Left ventricle myocardium inferior (tissue), 1 donor: ENCODE results near the gene MARK3. TPM values are rescaled to one million over a fixed set of nuclear protein-coding genes. Genes with fewer than 3 reads are reported as not detected.
A peak's percentile ranks its signal among the peaks of the same experiment; 100 is the strongest.

Experiments
- DNase-seq: peaks from one replicate; pipeline ENCODE4 v3.0.0-alpha.2; 2020
- H3K27ac ChIP-seq: fragments of 200-600 bp; replicated peaks from 2 replicates; pipeline ENCODE4 v1.8.0; 2021
- H3K27me3 ChIP-seq: fragments of 200-600 bp; 2 replicates; pipeline ENCODE4 v1.8.0; 2021; ENCODE audit warnings: low read depth
- H3K36me3 ChIP-seq: fragments of 200-600 bp; 2 replicates; pipeline ENCODE4 v1.8.0; 2021
- H3K4me1 ChIP-seq: fragments of 200-600 bp; 2 replicates; pipeline ENCODE4 v1.8.0; 2021
- H3K4me3 ChIP-seq: fragments of 200-600 bp; 2 replicates; pipeline ENCODE4 v1.8.0; 2021; ENCODE audit warnings: mild to moderate bottlenecking, moderate library complexity
- H3K9me3 ChIP-seq: fragments of 200-600 bp; replicated peaks from 2 replicates; pipeline ENCODE4 v1.8.0; 2021
- CTCF ChIP-seq: fragments of 200-600 bp; IDR thresholded peaks from 2 replicates; pipeline ENCODE4 v1.8.0; 2021; ENCODE audit warnings: antibody characterized with exemption, mild to moderate bottlenecking, borderline replicate concordance
- intact Hi-C: fragments of 100-400 bp; cut with micrococcal nuclease; formaldehyde crosslinking; loops from one replicate; pipeline ENCODE4 v1.11.0; 2022
- total RNA-seq: library from RNA; stranded (reverse); fragmentation: NEBNext Ultra II Directional; extraction: Animal tissue kit (Norgen Biotek cat#: 25700); gene quantifications from one replicate; pipeline ENCODE4 v1.2.1, GENCODE V29; 2021
- donor health status: DM: no; HTN: yes; CAD: no; lungs with severe emphysema.

Gene MARK3
- total RNA-seq, 1 donor from 2014 or later: 103 TPM

- no peaks in the 10 kb centered on the region for H3K27me3 ChIP-seq
- peaks cover 85% of the 10 kb centered on the region for H3K4me1 ChIP-seq
- H3K9me3 ChIP-seq: no peaks in the 10 kb centered on the region
- no peak overlapping the region for H3K4me3 ChIP-seq
- H3K27ac ChIP-seq: peak overlapping the region; percentile 31
- intact Hi-C loops: loop anchor here (10.0 kb wide), 1 partner anchor 51 kb away; no protein-coding TSS in a partner anchor
- DNase-seq: no peak
- no peak for TF ChIP-seq CTCF
- H3K36me3 ChIP-seq: peaks cover 5% of the 10 kb centered on the region
Measured at GRCh38 chr14:103445806-103446205, 60.6 kb downstream of the MARK3 start.

DNA sequence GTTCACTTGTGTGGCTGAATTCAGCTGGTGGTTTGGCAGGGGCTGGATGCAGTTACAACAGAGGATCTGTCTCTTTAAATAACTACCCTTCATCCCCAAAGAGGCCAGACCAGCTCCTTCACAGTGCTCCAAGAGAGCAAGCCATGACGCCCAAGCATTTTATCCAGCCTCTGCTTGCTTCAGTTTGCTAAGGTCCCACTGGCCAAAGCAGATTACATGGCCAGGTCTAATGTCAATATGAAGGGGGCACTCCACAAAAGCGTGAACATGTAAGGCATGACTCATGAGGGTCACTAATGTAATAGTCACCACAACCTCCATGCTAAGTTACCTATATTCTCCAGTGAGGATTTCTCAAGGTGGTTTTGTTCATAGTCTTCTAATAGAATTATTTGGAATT, 62.9 kb downstream of the MARK3 start:
- no peak overlapping the region for H3K27ac ChIP-seq
- H3K27me3 ChIP-seq: no peaks in the 10 kb centered on the region
- no peak overlapping the region for H3K4me3 ChIP-seq
- H3K4me1 ChIP-seq: peaks cover 82% of the 10 kb centered on the region
- no peak for DNase-seq
- intact Hi-C loops: loop anchor here (10.0 kb wide), 1 partner anchor 53 kb away; no protein-coding TSS in a partner anchor
- no peaks in the 10 kb centered on the region for H3K9me3 ChIP-seq
- H3K36me3 ChIP-seq: peaks cover 12% of the 10 kb centered on the region
- TF ChIP-seq CTCF: no peak

DNA sequence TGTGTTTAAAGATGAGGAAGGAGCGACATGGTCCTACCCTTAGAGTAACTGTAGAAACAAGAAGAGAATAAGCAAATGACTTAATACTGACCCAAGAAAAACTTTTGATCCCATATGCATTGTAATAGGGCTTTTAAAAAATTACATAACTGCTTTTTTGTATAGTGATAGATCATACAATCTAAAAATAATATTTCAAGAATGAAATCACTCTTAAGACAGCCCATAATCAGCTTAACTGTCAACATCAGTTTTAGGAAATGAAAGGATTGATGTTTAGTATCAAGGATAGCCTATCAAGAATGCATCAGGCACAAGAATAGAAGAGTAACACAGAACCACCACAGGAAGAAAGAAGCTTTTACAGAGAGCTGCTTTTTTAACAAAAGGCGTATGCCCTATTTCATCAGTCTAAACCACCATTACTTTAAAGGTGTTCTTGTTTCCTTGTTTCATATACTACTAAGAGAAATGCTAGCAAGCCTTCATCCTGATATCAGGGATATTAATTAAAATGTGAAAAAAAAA, 64.5 kb downstream of the MARK3 start:
- DNase-seq: no peak
- Histone ChIP-seq H3K4me3 (no peak overlapping the region), H3K4me1 (peaks cover 68% of the 10 kb centered on the region), H3K27me3 (no peaks in the 10 kb centered on the region), H3K36me3 (peaks cover 13% of the 10 kb centered on the region), H3K27ac (peak overlapping the region; percentile 20), H3K9me3 (no peaks in the 10 kb centered on the region)
- TF ChIP-seq CTCF: no peak
- intact Hi-C loops: loop anchor here (10.0 kb wide), 1 partner anchor 55 kb away; no protein-coding TSS in a partner anchor

- no peaks in the 10 kb centered on the region for H3K27me3 ChIP-seq
- no peaks in the 10 kb centered on the region for H3K9me3 ChIP-seq
- no peak for DNase-seq
- H3K4me1 ChIP-seq: peaks cover 61% of the 10 kb centered on the region
- peaks cover 17% of the 10 kb centered on the region for H3K36me3 ChIP-seq
- no peak overlapping the region for H3K4me3 ChIP-seq
- peak overlapping the region; percentile 20 for H3K27ac ChIP-seq
- TF ChIP-seq CTCF: no peak
- intact Hi-C loops: no loop called here
Measured at GRCh38 chr14:103450416-103450815, 65.2 kb downstream of the MARK3 start.

- Histone ChIP-seq H3K9me3 (no peaks in the 10 kb centered on the region), H3K27ac (peak overlapping the region; percentile 20), H3K4me3 (no peak overlapping the region), H3K27me3 (no peaks in the 10 kb centered on the region), H3K36me3 (peaks cover 18% of the 10 kb centered on the region), H3K4me1 (peaks cover 59% of the 10 kb centered on the region)
- intact Hi-C loops: no loop called here
- TF ChIP-seq CTCF: no peak
- DNase-seq: no peak
Measured at GRCh38 chr14:103451401-103451800, 66.2 kb downstream of the MARK3 start.
